SK-N-SH treated with all-trans-retinoic acid at 6 μM for 48 hours (cell line): ENCODE measurements around the gene ZNF500.
A peak's percentile ranks its signal among the peaks of the same experiment; 100 is the strongest.

Experiments
- ATAC-seq: fragments of 200-7000 bp; cut with Tn5 transposase; 3 replicates; pipeline ENCODE4 v1.9.1; 2020; ENCODE audit warnings: mild to moderate bottlenecking, moderate library complexity
- ARNTL ChIP-seq: fragments of 450-650 bp; formaldehyde crosslinking; IDR thresholded peaks from 2 replicates; pipeline ENCODE4 v1.5.0; 2020; ENCODE audit warnings: low read depth, mild to moderate bottlenecking, moderate library complexity, borderline replicate concordance
- BACH2 ChIP-seq: fragments of 250-450 bp; sonication (Bioruptor Pico); IDR thresholded peaks from 2 replicates; pipeline ENCODE4 v1.9.0; 2021; ENCODE audit warnings: mild to moderate bottlenecking, borderline replicate concordance
- CSDC2 ChIP-seq: fragments of 250-450 bp; sonication (Bioruptor Pico); IDR thresholded peaks from 2 replicates; pipeline ENCODE4 v1.5.0; 2020; ENCODE audit warnings: mild to moderate bottlenecking, moderate library complexity
- ESRRG ChIP-seq: fragments of 250-450 bp; sonication (Bioruptor Pico); IDR thresholded peaks from 2 replicates; pipeline ENCODE4 v1.6.1; 2021; ENCODE audit warnings: mild to moderate bottlenecking
- GLIS3 ChIP-seq: fragments of 250-450 bp; sonication (Bioruptor Pico); IDR thresholded peaks from 2 replicates; pipeline ENCODE4 v1.5.0; 2020; ENCODE audit warnings: mild to moderate bottlenecking, moderate library complexity
- OSR1 ChIP-seq: fragments of 250-450 bp; sonication (Bioruptor Pico); IDR thresholded peaks from 2 replicates; pipeline ENCODE4 v1.8.0; 2022; ENCODE audit warnings: moderate library complexity, mild to moderate bottlenecking, inconsistent platforms
- PATZ1 ChIP-seq: fragments of 250-450 bp; sonication (Bioruptor Pico); IDR thresholded peaks from 2 replicates; pipeline ENCODE4 v1.8.0; 2020; ENCODE audit warnings: mild to moderate bottlenecking, moderate library complexity, borderline replicate concordance
- PPARA ChIP-seq: fragments of 250-450 bp; sonication (Bioruptor Pico); IDR thresholded peaks from 2 replicates; pipeline ENCODE4 v1.5.0; 2020; ENCODE audit warnings: mild to moderate bottlenecking, borderline replicate concordance
- RARB ChIP-seq: fragments of 250-450 bp; sonication (Bioruptor Pico); IDR thresholded peaks from 2 replicates; pipeline ENCODE4 v1.8.0; 2021; ENCODE audit warnings: mild to moderate bottlenecking, moderate library complexity
- SNAI2 ChIP-seq: fragments of 250-450 bp; sonication (Bioruptor Pico); IDR thresholded peaks from 2 replicates; pipeline ENCODE4 v1.5.0; 2020; ENCODE audit warnings: mild to moderate bottlenecking, moderate library complexity
- TOX ChIP-seq: fragments of 250-450 bp; sonication (Bioruptor Pico); IDR thresholded peaks from 2 replicates; pipeline ENCODE4 v1.8.0; 2021; ENCODE audit warnings: mild to moderate bottlenecking, moderate library complexity, borderline replicate concordance
- ZC3H10 ChIP-seq: fragments of 250-450 bp; sonication (Bioruptor Pico); IDR thresholded peaks from 2 replicates; pipeline ENCODE4 v1.5.1; 2021; ENCODE audit warnings: mild to moderate bottlenecking, moderate library complexity
- ZFP3 ChIP-seq: fragments of 250-450 bp; sonication (Bioruptor Pico); IDR thresholded peaks from 2 replicates; pipeline ENCODE4 v1.5.0; 2020; ENCODE audit warnings: mild to moderate bottlenecking, moderate library complexity
- ZFP30 ChIP-seq: fragments of 450-650 bp; formaldehyde crosslinking; IDR thresholded peaks from 2 replicates; pipeline ENCODE4 v1.5.0; 2022; ENCODE audit warnings: mild to moderate bottlenecking, moderate library complexity
- ZNF565 ChIP-seq: fragments of 450-650 bp; formaldehyde crosslinking; conservative IDR thresholded peaks from 2 replicates; pipeline ENCODE4 v1.5.0; 2020; ENCODE audit warnings: low read depth, mild to moderate bottlenecking, moderate library complexity
- ZNF70 ChIP-seq: fragments of 450-650 bp; formaldehyde crosslinking; IDR thresholded peaks from 2 replicates; pipeline ENCODE4 v1.5.0; 2020; ENCODE audit warnings: mild to moderate bottlenecking, moderate library complexity
- ZNF8 ChIP-seq: fragments of 450-650 bp; formaldehyde crosslinking; IDR thresholded peaks from 2 replicates; pipeline ENCODE4 v1.5.0; 2020; ENCODE audit warnings: mild to moderate bottlenecking, moderate library complexity
- TF ChIP-seq, protein P1 (sequence below): fragments of 250-450 bp; sonication (Bioruptor Pico); IDR thresholded peaks from 2 replicates; pipeline ENCODE4 v1.5.0; 2020; ENCODE audit warnings: mild to moderate bottlenecking, moderate library complexity

Gene ZNF500

GRCh38 chr16:4790261-4790660 lies 23.3 kb upstream of the ZNF500 start:
- TF ChIP-seq CSDC2 (CRISPR knock-in tag), result no peak
- TF ChIP-seq ZFP3 (CRISPR knock-in tag), result no peak
- no peak for TF ChIP-seq ZFP30 (CRISPR knock-in tag)
- ATAC-seq, result no peak

DNA sequence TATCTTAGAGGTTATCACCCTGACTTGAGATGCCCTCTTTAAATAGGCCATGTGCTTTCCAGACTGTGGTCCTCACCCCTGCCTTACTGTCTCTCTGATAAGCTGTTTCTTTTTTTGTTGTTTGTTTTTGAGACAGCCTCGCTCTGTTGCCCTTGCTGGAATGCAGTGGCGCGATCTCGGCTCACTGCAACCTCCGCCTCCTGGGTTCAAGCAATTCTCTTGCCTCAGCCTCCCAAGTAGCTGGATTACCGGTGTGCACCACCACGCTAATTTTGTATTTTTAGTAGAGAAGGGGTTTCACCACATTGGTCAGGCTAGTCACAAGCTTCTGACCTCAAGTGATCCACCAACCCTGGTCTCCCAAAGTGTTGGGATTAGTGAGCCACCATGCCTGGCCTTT lies 21.9 kb upstream of the ZNF500 start:
- TF ChIP-seq BACH2 (CRISPR knock-in tag), result no peak
- TF ChIP-seq RARB (CRISPR knock-in tag), result no peak
- TF ChIP-seq SNAI2, result no peak
- TF ChIP-seq CSDC2 (CRISPR knock-in tag), result no peak
- no peak for TF ChIP-seq TOX (CRISPR knock-in tag)
- TF ChIP-seq ZC3H10 (CRISPR knock-in tag), result no peak
- no peak for TF ChIP-seq GLIS3
- TF ChIP-seq ZNF8, result peak; percentile 32; the same call in 1 of the 2 replicates
- TF ChIP-seq PATZ1 (CRISPR knock-in tag), result no peak
- ATAC-seq, result no peak

DNA sequence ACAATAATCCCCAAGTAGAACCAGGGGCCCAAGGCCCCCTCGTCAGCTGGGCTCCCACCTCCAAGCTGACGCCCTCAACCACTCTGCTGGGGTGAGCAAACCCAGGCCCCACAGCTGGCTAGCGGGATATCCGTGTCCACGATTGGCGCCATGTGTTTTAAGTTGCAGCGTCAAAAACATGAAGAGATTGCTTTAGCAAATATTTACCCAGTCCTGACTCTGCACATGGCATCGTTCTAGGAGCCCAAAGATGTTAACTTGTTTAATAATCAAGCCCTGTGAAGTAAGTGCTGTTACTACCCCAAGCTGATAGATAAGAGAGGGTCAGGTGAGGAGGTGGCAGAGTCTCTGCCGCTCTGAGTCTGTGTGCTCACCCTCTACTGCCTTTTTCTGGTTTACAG lies 21.5 kb upstream of the ZNF500 start:
- ATAC-seq, result no peak
- peak; percentile 49; the same call in 1 of the 2 replicates for TF ChIP-seq ZNF70 (CRISPR knock-in tag)
- no peak for TF ChIP-seq ARNTL (CRISPR knock-in tag)

GRCh38 chr16:4787627-4788482 lies 20.9 kb upstream of the ZNF500 start, which contains the start of gene SEPTIN12:
Gene SEPTIN12 (minus strand): TSS chr16:4788345. CDS start chr16:4787645, 700 bp downstream.
- ATAC-seq, result no peak; the same call in 2 of the 3 replicates
- TF ChIP-seq, protein P1, sequence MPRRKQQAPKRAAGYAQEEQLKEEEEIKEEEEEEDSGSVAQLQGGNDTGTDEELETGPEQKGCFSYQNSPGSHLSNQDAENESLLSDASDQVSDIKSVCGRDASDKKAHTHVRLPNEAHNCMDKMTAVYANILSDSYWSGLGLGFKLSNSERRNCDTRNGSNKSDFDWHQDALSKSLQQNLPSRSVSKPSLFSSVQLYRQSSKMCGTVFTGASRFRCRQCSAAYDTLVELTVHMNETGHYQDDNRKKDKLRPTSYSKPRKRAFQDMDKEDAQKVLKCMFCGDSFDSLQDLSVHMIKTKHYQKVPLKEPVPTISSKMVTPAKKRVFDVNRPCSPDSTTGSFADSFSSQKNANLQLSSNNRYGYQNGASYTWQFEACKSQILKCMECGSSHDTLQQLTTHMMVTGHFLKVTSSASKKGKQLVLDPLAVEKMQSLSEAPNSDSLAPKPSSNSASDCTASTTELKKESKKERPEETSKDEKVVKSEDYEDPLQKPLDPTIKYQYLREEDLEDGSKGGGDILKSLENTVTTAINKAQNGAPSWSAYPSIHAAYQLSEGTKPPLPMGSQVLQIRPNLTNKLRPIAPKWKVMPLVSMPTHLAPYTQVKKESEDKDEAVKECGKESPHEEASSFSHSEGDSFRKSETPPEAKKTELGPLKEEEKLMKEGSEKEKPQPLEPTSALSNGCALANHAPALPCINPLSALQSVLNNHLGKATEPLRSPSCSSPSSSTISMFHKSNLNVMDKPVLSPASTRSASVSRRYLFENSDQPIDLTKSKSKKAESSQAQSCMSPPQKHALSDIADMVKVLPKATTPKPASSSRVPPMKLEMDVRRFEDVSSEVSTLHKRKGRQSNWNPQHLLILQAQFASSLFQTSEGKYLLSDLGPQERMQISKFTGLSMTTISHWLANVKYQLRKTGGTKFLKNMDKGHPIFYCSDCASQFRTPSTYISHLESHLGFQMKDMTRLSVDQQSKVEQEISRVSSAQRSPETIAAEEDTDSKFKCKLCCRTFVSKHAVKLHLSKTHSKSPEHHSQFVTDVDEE (CRISPR knock-in tag), result 0 out of 2 replicates have a peak, but pooled peaks have one; percentile 13
- TF ChIP-seq CSDC2 (CRISPR knock-in tag), result no peak
- TF ChIP-seq ZNF70 (CRISPR knock-in tag), result no peak
- TF ChIP-seq SNAI2, result no peak
- no peak for TF ChIP-seq PPARA (CRISPR knock-in tag)
- TF ChIP-seq OSR1, result no peak
- TF ChIP-seq ARNTL (CRISPR knock-in tag), result no peak
- no peak for TF ChIP-seq ESRRG (CRISPR knock-in tag)
- TF ChIP-seq TOX (CRISPR knock-in tag), result no peak

GRCh38 chr16:4787068-4787467 lies 20.1 kb upstream of the ZNF500 start:
- TF ChIP-seq TOX (CRISPR knock-in tag), result no peak
- TF ChIP-seq, protein P1 (CRISPR knock-in tag), result no peak
- no peak for TF ChIP-seq RARB (CRISPR knock-in tag)
- TF ChIP-seq ZFP30 (CRISPR knock-in tag), result no peak
- no peak for TF ChIP-seq PPARA (CRISPR knock-in tag)
- TF ChIP-seq CSDC2 (CRISPR knock-in tag), result no peak
- TF ChIP-seq ZNF565 (CRISPR knock-in tag), result no peak
- no peak for TF ChIP-seq ZNF8
- no peak for ATAC-seq
